OCI-LY1 (cell line): ENCODE measurements around the gene CFAP57.

Experiments
- EZH2 ChIP-seq: fragments of 200-600 bp; sonication (generic), shearing (Covaris generic); IDR thresholded peaks from 2 replicates; pipeline ENCODE4 v1.8.0; 2017; ENCODE audit warnings: borderline replicate concordance, mixed run types, mild to moderate bottlenecking, antibody characterized with exemption, low read length, moderate library complexity, mixed read lengths
- TF ChIP-seq, protein P1 (sequence below): fragments of 200-600 bp; sonication (generic), shearing (Covaris generic); IDR thresholded peaks from 2 replicates; pipeline ENCODE4 v1.5.1; 2017; ENCODE audit warnings: mild to moderate bottlenecking, antibody characterized with exemption, low read length, moderate library complexity, mixed read lengths

DNA sequence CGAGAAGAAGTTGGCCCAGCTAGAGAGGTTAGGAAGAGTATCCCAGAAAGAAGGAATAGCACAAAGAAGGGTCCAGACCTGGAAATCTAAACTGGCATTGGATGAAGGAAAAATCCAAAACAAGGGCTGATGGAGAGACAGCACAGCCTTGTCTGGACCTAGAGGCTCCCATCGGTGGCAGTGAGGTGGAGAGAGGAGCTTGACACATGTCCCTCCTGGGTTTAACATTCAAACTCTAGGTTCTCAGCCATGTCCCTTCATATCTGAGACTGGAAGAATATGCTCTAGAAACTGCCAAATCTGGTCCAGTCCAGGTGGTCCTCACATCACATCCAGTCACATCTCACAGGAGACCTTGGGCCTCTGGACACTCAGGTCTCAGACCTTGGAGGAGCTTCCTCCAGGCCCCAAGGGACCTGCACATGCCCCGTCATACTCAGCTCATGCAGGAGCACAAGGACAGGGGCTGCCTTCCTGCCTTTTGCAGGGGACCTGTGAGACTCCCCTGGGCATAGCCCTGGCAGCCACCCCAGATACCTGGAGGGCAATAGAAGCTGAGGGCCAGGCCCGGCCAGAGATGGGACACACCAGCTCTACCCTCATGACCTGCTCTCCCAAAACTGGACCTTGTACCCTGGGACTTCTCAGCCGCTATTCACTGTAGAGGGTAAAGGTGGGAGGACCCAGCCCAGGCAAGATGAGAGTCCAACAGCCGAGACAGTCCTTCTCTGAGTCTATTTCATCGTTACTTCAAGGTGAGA is 105.2 kb downstream of the CFAP57 start:
- TF ChIP-seq, protein P1, sequence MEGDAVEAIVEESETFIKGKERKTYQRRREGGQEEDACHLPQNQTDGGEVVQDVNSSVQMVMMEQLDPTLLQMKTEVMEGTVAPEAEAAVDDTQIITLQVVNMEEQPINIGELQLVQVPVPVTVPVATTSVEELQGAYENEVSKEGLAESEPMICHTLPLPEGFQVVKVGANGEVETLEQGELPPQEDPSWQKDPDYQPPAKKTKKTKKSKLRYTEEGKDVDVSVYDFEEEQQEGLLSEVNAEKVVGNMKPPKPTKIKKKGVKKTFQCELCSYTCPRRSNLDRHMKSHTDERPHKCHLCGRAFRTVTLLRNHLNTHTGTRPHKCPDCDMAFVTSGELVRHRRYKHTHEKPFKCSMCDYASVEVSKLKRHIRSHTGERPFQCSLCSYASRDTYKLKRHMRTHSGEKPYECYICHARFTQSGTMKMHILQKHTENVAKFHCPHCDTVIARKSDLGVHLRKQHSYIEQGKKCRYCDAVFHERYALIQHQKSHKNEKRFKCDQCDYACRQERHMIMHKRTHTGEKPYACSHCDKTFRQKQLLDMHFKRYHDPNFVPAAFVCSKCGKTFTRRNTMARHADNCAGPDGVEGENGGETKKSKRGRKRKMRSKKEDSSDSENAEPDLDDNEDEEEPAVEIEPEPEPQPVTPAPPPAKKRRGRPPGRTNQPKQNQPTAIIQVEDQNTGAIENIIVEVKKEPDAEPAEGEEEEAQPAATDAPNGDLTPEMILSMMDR, result no peak
- TF ChIP-seq EZH2, result no peak
